ENCODE results near the gene QSOX1. TPM values are rescaled to one million over a fixed set of nuclear protein-coding genes. Genes with fewer than 3 reads are reported as not detected.
A peak's percentile ranks its signal among the peaks of the same experiment; 100 is the strongest.

QSOX1 gene
- total RNA-seq, 1 donor from 2014 or later, result 56.2 TPM

DNA sequence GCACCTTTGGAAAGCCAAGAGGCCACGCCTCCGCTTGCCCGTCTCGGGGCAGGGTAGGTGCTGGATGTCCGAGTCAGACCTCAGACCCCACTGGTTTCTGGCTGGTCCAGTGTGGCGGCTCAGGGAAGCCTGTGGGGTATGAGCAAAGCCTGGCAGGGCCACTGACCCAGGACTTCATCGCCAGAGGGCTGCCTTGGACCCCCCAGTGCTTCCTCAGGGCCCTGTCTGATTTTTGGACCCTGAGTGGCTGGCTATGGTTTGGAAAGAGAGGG is 95.8 kb downstream of the QSOX1 start:
- Mint-ChIP-seq H3K4me1 (peaks cover 10% of the 10 kb centered on the region), H3K27me3 (no peaks in the 10 kb centered on the region), H3K27ac (no peak overlapping the region), H3K36me3 (ENCODE audit: low read depth) (no peaks in the 10 kb centered on the region), H3K9me3 (no peaks in the 10 kb centered on the region), H3K4me3 (no peak overlapping the region)
- DNase-seq, result no peak
- intact Hi-C loops (cut with micrococcal nuclease), result no loop called here

DNA sequence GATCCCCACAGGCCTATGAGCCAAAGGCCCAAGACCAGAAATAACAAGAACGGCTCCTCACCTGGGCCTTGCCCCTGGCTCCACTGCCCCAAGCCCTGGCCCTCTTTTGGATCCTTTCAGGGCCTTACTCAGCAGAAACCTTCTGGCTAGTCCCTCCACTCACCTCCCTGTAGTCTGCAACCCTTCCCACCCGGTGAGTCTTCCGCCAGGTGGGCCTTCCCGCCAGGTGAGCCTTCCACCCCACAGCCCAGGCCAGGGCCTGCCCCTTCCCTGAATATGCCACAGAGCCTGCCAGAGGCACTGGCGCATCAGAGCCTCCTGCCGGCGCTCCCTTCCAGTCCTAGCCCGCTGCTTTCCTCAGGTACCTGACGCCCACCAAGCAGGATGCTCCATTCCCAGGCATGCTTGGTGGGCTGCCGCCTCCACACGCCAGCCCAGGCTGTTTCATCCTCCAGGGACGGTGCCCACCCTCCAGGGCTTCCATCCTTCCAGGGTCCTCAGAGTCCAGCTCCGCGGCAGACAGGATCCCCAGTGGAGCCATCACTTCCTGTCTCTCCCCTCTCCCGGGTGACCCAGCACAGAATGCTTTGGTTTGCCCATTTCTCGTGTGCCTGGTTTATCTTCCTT is 96.3 kb downstream of the QSOX1 start:
- no peak overlapping the region for H3K27ac Mint-ChIP-seq
- no peaks in the 10 kb centered on the region for H3K36me3 Mint-ChIP-seq (ENCODE audit: low read depth)
- H3K4me1 Mint-ChIP-seq, result peaks cover 10% of the 10 kb centered on the region
- no peak overlapping the region for H3K4me3 Mint-ChIP-seq
- no peak for DNase-seq
- intact Hi-C loops (cut with micrococcal nuclease), result no loop called here
- no peaks in the 10 kb centered on the region for H3K9me3 Mint-ChIP-seq
- no peaks in the 10 kb centered on the region for H3K27me3 Mint-ChIP-seq

DNA sequence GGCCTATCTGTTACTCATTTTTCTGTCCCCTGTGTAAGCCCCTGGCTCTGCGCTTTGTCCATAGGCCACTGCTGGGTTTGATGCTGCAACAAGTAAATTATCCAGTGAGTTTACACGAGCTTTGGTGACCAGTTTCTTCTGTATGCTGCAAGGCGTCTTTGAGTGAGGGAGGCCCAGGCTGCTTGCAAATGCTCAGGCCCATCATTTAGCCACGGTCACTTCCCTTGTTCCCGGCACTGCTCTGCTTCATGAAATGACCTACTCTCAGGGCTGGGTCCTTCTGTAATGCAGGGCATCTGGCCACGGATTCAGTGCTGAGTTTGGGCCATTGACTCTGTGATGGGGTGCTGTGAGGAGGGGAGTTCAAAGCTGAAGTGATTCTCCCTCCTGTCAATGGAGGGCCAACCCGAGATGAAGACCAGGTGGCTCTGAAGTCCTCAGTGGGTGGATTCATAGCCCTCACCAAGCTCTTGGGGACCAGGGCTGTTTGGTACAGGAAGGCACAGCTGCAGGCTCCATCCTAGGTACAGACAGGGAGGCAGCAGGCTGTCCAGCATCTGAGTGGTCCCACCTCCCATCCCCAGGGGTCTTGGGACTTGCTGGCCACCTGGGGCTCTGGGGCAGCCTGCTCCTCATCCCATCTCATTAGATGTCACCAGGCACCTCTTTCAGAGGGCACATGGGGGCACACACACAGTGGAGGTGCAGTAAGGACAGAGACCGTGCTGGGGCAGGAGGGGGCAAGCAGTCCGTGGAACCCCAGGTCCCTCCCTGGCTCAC is 97.0 kb downstream of the QSOX1 start:
- Mint-ChIP-seq H3K4me3 (no peak overlapping the region), H3K36me3 (ENCODE audit: low read depth) (no peaks in the 10 kb centered on the region), H3K27ac (no peak overlapping the region), H3K4me1 (peaks cover 10% of the 10 kb centered on the region), H3K27me3 (no peaks in the 10 kb centered on the region), H3K9me3 (no peaks in the 10 kb centered on the region)
- no peak for DNase-seq
- intact Hi-C loops (cut with micrococcal nuclease), result loop anchor here (1.0 kb wide), 3 partner anchors 165 to 231 kb away; no protein-coding TSS in a partner anchor

DNA sequence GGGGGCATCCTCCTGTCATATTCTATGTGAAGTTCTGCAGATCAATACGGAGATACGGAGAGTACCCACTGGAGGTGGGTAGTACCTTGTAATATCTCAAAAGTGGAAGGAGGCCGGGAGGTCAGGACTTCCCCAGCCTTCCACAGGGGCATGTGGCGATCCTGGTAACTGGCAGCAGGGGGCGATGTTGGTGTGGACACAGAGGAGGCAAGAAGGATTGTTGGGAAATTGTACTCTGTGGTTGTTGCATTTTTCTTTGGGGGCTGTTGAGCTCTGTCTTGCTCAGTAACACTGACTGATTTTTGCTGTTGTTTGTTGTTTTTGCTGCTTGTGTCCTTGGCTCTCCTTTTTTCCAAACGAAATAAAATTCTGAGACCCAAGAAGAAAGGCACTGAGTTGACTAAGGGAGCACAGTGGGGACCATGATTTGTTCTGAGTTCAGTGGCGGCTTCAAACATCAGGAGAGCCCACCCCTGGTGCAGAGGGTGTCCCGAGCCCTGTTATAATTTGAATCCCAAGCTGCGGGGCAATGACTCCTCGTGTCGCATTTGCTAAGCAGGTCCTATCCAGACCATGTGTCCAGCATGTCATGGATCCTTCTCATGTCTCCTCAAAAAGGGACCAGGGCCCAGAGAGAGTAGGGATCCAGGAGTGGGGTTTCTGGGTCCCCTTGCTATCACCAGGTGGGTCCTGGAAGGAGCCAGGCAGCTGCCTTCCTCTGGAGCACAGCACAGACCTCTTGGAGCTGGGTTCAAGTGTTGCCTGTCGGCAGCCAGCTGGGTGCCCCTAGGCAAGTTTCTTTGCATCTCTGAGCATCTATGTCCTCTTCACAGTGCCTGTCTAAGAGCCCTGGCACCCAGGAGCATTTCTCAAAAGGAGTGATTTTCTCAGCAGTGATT is 98.2 kb downstream of the QSOX1 start:
- Mint-ChIP-seq H3K27me3 (no peaks in the 10 kb centered on the region), H3K27ac (no peak overlapping the region), H3K4me1 (peaks cover 7% of the 10 kb centered on the region), H3K9me3 (no peaks in the 10 kb centered on the region), H3K36me3 (ENCODE audit: low read depth) (no peaks in the 10 kb centered on the region), H3K4me3 (no peak overlapping the region)
- intact Hi-C loops (cut with micrococcal nuclease), result loop anchor here (1.0 kb wide), 3 partner anchors 163 to 229 kb away; no protein-coding TSS in a partner anchor
- peak; percentile 93 for DNase-seq

Other genes starting within 250 kb of the QSOX1 start
- 35.0 and 43.6 TPM in 2 replicates for gene CEP350, start 200.1 kb upstream of the QSOX1 start, total RNA-seq
- gene LHX4, start 75.4 kb downstream of the QSOX1 start, total RNA-seq, result not detected in 2 replicates

All from activated CD4-positive, alpha-beta T cell treated with anti-CD3 and anti-CD28 coated beads, Interleukin-2, amount 10 ng/mL, durations not matched to agents 24 days and 14 days (primary cell).